ENCODE data around the gene RIC1. TPM values are rescaled to one million over a fixed set of nuclear protein-coding genes. Genes with fewer than 3 reads are reported as not detected.

Gene RIC1
- total RNA-seq, 2 experiments from 2014 or later: 24.7 to 26.3 TPM

GRCh38 chr9:5800969-5801738 lies 172.2 kb downstream of the RIC1 start:
- H3K36me3 ChIP-seq (ENCODE audit: insufficient read depth, low read length): peaks cover 32% of the 10 kb centered on the region
- ATAC-seq (ENCODE audit: poor library complexity) (no peak), DNase-seq (peak in 1 of 14 experiments; percentile 13)
- Mint-ChIP-seq H3K4me1 (ENCODE audit: low read depth) (peaks cover 6% of the 10 kb centered on the region), H3K27me3 (no peaks in the 10 kb centered on the region), H3K9me3 (no peaks in the 10 kb centered on the region), H3K4me3 (no peak overlapping the region), H3K27ac (no peak overlapping the region), H3K36me3 (ENCODE audit: low read depth) (peaks cover 66% of the 10 kb centered on the region)
- H3K4me1 ChIP-seq (ENCODE audit: insufficient read depth, low read length): no peaks in the 10 kb centered on the region
- intact Hi-C loops (cut with DNase I, micrococcal nuclease): loop anchor here in 1 of 2 experiments (10.0 kb wide), 1 partner anchor 514 kb away; no protein-coding TSS in a partner anchor
- no peak overlapping the region for H3K27ac ChIP-seq (ENCODE audit: low read depth in 1 of 2, low read length in 2 of 2)
- H3K9me3 ChIP-seq (ENCODE audit: control insufficient read depth in 1 of 2, insufficient read depth in 1 of 2, low read length in 2 of 2): no peaks in the 10 kb centered on the region
- ChIA-PET CTCF (interaction anchor here (1.6 kb wide), 1 partner anchor 32 kb away, joined by 4 read pairs; the partner anchor contains the start of gene ERMP1), POLR2A (no interaction called here)
- H3K27me3 ChIP-seq (ENCODE audit: control insufficient read depth in 1 of 2, insufficient read depth in 2 of 2, low read length in 2 of 2): no peaks in the 10 kb centered on the region
- H3K4me3 ChIP-seq (ENCODE audit: low read length): no peak overlapping the region
- no peak for TF ChIP-seq CTCF (IDR thresholded peaks at IDR 0.05)

GRCh38 chr9:5801739-5802113 lies 172.8 kb downstream of the RIC1 start:
- no peaks in the 10 kb centered on the region for H3K9me3 Mint-ChIP-seq
- H3K4me3 Mint-ChIP-seq: no peak overlapping the region
- Histone ChIP-seq H3K36me3 (ENCODE audit: insufficient read depth, low read length) (peaks cover 27% of the 10 kb centered on the region), H3K4me1 (ENCODE audit: insufficient read depth, low read length) (no peaks in the 10 kb centered on the region), H3K27ac (ENCODE audit: low read depth in 1 of 2, low read length in 2 of 2) (no peak overlapping the region), H3K9me3 (ENCODE audit: control insufficient read depth in 1 of 2, insufficient read depth in 1 of 2, low read length in 2 of 2) (no peaks in the 10 kb centered on the region), H3K27me3 (ENCODE audit: control insufficient read depth in 1 of 2, insufficient read depth in 2 of 2, low read length in 2 of 2) (no peaks in the 10 kb centered on the region), H3K4me3 (ENCODE audit: low read length) (no peak overlapping the region)
- no peak overlapping the region for H3K27ac Mint-ChIP-seq
- intact Hi-C loops (cut with DNase I, micrococcal nuclease): loop anchor here in 1 of 2 experiments (10.0 kb wide), 1 partner anchor 513 kb away; no protein-coding TSS in a partner anchor
- POLR2A ChIA-PET: interaction anchor here (0.9 kb wide), 1 partner anchor 8 kb away, joined by 3 read pairs; no protein-coding TSS in a partner anchor
- TF ChIP-seq CTCF (IDR thresholded peaks at IDR 0.05): no peak
- ATAC-seq (ENCODE audit: poor library complexity) (no peak), DNase-seq (no peak)
- no peaks in the 10 kb centered on the region for H3K27me3 Mint-ChIP-seq
- CTCF ChIA-PET: interaction anchor here (1.6 kb wide), 1 partner anchor 31 kb away, joined by 4 read pairs; the partner anchor contains the start of gene ERMP1
- H3K4me1 Mint-ChIP-seq (ENCODE audit: low read depth): peaks cover 6% of the 10 kb centered on the region
- H3K36me3 Mint-ChIP-seq (ENCODE audit: low read depth): peaks cover 65% of the 10 kb centered on the region

GRCh38 chr9:5805478-5805877 lies 176.6 kb downstream of the RIC1 start:
- no peaks in the 10 kb centered on the region for H3K9me3 ChIP-seq (ENCODE audit: control insufficient read depth in 1 of 2, insufficient read depth in 1 of 2, low read length in 2 of 2)

More at GRCh38 chr9:5805478-5805877, 176.6 kb downstream of the RIC1 start:
- no peak for ATAC-seq (ENCODE audit: poor library complexity)
- no peaks in the 10 kb centered on the region for H3K27me3 ChIP-seq (ENCODE audit: control insufficient read depth in 1 of 2, insufficient read depth in 2 of 2, low read length in 2 of 2)
- H3K4me3 Mint-ChIP-seq: no peak overlapping the region
- H3K36me3 Mint-ChIP-seq (ENCODE audit: low read depth): peaks cover 68% of the 10 kb centered on the region
- no peak overlapping the region for H3K27ac ChIP-seq (ENCODE audit: low read depth in 1 of 2, low read length in 2 of 2)
- H3K4me3 ChIP-seq (ENCODE audit: low read length): no peak overlapping the region
- no peak for DNase-seq
- TF ChIP-seq CTCF (IDR thresholded peaks at IDR 0.05): no peak
- intact Hi-C loops (cut with DNase I, micrococcal nuclease): loop anchor here in 1 of 2 experiments (10.0 kb wide), 1 partner anchor 509 kb away; no protein-coding TSS in a partner anchor
- H3K36me3 ChIP-seq (ENCODE audit: insufficient read depth, low read length): peaks cover 38% of the 10 kb centered on the region
- H3K27me3 Mint-ChIP-seq: no peaks in the 10 kb centered on the region
- peaks cover 6% of the 10 kb centered on the region for H3K4me1 Mint-ChIP-seq (ENCODE audit: low read depth)
- POLR2A ChIA-PET: no interaction called here
- H3K9me3 Mint-ChIP-seq: no peaks in the 10 kb centered on the region
- H3K4me1 ChIP-seq (ENCODE audit: insufficient read depth, low read length): no peaks in the 10 kb centered on the region
- H3K27ac Mint-ChIP-seq: no peak overlapping the region
- CTCF ChIA-PET: no interaction called here
